ENCODE data around the gene SCN4B. TPM values are rescaled to one million over a fixed set of nuclear protein-coding genes. Genes with fewer than 3 reads are reported as not detected.

SCN4B gene
- total RNA-seq, 3 donors from 2014 or later = not detected

DNA sequence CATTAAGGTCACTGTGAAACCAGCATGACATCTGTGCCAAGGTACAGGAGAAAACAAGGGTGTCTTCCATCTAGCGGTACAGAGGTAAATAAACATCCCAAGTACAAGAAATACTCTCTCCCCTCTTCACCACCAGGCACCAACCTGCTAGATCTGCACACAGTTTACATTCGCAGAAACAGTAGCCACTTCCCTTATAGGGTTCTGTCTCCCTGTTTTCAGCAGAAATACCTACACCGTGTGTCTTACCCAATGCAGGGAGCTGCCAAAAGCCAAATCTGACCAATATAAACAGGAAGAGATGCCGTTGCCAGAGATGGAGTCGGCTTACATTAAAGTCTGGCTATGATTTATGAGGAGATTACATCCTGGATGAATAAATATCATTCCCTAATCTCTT lies 1.2 kb downstream of the SCN4B start:
- ATAC-seq (no peak), DNase-seq (no peak)
- peaks cover 57% of the 10 kb centered on the region for H3K27me3 Mint-ChIP-seq (ENCODE audit: low read depth)
- peaks cover 5% of the 10 kb centered on the region for H3K4me1 Mint-ChIP-seq (ENCODE audit: low read depth)
- H3K4me3 Mint-ChIP-seq = no peak overlapping the region
- H3K9me3 Mint-ChIP-seq = no peaks in the 10 kb centered on the region
- no peaks in the 10 kb centered on the region for H3K36me3 Mint-ChIP-seq (ENCODE audit: insufficient read depth)

DNA sequence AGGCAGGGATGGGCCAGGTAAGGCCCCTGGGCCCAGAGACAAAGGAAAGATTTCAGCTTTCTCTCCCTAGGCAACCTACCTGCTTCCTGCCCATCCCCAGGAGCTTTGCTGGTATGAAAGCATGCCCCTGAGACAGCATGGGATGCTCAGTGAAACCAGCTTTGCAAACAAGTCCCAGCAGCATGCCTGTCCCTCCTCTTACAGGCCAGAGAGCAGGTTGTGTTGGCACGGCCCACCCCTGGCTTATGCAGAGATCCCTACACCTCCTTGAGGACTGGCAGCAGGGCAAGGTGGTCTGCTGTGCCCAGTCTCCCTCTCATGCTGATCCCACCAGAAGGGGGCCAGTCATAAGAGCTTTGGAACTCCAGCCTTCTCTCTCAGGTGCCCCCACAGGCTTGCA lies 3.1 kb downstream of the SCN4B start:
- H3K4me1 Mint-ChIP-seq (ENCODE audit: low read depth) = peaks cover 6% of the 10 kb centered on the region
- peaks cover 56% of the 10 kb centered on the region for H3K27me3 Mint-ChIP-seq (ENCODE audit: low read depth)
- DNase-seq (no peak), ATAC-seq (no peak)
- no peaks in the 10 kb centered on the region for H3K9me3 Mint-ChIP-seq
- no peak overlapping the region for H3K4me3 Mint-ChIP-seq
- no peaks in the 10 kb centered on the region for H3K36me3 Mint-ChIP-seq (ENCODE audit: insufficient read depth)

GRCh38 chr11:118148856-118149255 lies 3.8 kb downstream of the SCN4B start:
- H3K27me3 Mint-ChIP-seq (ENCODE audit: low read depth) = peaks cover 56% of the 10 kb centered on the region
- no peak for ATAC-seq
- DNase-seq = no peak
- H3K36me3 Mint-ChIP-seq (ENCODE audit: insufficient read depth) = no peaks in the 10 kb centered on the region
- no peaks in the 10 kb centered on the region for H3K9me3 Mint-ChIP-seq
- peaks cover 6% of the 10 kb centered on the region for H3K4me1 Mint-ChIP-seq (ENCODE audit: low read depth)
- H3K4me3 Mint-ChIP-seq = no peak overlapping the region

DNA sequence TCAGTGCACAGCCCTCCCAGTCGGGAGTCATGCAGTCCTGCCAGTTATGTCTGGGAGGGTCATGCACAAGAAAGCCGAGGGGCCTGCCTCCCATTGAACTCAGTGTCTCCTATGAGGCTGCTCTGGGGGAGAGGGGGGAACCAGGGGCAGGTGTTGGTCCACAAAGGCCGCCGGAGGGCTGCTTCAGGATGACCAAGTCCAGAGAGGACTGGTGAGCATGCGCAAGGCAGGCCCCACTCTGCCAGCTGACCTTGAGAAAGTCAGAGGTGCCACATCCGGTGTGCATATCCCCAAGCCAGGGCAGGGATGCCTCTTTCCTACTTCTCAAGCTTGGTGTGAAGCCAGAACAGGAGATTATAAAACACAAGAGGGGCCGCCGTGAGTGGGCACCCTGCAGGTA lies 4.4 kb downstream of the SCN4B start:
- H3K9me3 Mint-ChIP-seq = no peaks in the 10 kb centered on the region
- H3K4me3 Mint-ChIP-seq = no peak overlapping the region
- DNase-seq (no peak), ATAC-seq (no peak)
- H3K4me1 Mint-ChIP-seq (ENCODE audit: low read depth) = peaks cover 4% of the 10 kb centered on the region
- no peaks in the 10 kb centered on the region for H3K36me3 Mint-ChIP-seq (ENCODE audit: insufficient read depth)
- peaks cover 55% of the 10 kb centered on the region for H3K27me3 Mint-ChIP-seq (ENCODE audit: low read depth)

- Mint-ChIP-seq H3K36me3 (ENCODE audit: insufficient read depth) (no peaks in the 10 kb centered on the region), H3K9me3 (no peaks in the 10 kb centered on the region), H3K27me3 (ENCODE audit: low read depth) (peaks cover 61% of the 10 kb centered on the region), H3K4me1 (ENCODE audit: low read depth) (peaks cover 4% of the 10 kb centered on the region), H3K4me3 (no peak overlapping the region)
- ATAC-seq (no peak), DNase-seq (no peak)
These were observed 5.1 kb downstream of the SCN4B start for GRCh38 chr11:118147502-118147901.

- H3K9me3 Mint-ChIP-seq = no peaks in the 10 kb centered on the region
- H3K36me3 Mint-ChIP-seq (ENCODE audit: insufficient read depth) = no peaks in the 10 kb centered on the region
- DNase-seq (no peak), ATAC-seq (no peak)
- H3K4me1 Mint-ChIP-seq (ENCODE audit: low read depth) = peaks cover 1% of the 10 kb centered on the region
- H3K27me3 Mint-ChIP-seq (ENCODE audit: low read depth) = peaks cover 60% of the 10 kb centered on the region
- peak overlapping the region; percentile 77 for H3K4me3 Mint-ChIP-seq
These were observed 6.1 kb downstream of the SCN4B start for GRCh38 chr11:118146554-118146953.

DNA sequence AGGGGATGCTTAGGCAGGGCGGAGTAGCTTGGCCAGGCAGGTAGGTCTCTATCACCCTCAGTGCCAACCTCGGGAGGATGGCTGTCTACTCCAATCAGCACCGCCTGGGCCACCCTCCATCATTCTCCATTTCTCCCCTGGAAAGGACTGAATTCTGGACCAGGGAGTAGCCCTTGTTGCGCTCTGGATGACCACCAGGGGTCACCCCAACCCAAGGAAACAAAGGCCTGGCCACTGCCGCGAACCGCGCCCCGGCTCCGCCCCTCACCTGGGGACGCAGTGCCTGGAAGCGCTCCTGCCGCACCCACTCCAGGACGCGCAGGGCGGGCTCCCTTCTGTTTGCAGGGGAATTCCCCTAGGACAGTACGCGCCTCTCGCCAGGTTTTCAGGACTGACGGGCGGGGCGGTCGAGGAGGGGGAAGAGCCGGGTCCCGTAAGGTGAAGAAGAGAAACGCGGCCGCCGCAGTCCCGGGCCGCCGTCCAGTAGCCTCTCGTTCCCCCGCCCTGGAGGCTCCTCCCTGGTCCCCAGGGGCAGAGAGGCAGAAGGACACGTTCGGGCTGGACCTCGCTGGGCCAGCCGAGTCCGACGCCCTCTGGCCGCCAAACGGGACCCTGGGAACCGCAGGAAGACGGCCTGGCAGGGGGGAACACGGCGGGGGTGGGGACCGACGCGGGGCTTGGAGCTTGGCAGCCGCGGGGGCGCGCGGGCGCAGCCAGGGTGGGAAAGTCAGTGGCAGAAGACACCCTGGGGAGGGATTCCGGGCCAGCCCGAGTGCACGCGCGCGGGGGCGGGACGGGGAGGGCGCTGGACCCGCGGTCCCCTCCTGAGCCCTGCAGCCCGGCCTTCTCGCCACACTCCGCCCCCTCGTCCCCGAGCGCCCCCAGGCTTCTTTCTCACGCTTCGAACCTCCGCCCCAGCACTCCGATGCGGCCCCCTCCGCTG lies 7.1 kb downstream of the SCN4B start:
- H3K9me3 Mint-ChIP-seq = no peaks in the 10 kb centered on the region
- peaks cover 62% of the 10 kb centered on the region for H3K27me3 Mint-ChIP-seq (ENCODE audit: low read depth)
- peaks cover 1% of the 10 kb centered on the region for H3K4me1 Mint-ChIP-seq (ENCODE audit: low read depth)
- peak overlapping the region; percentile 82 for H3K4me3 Mint-ChIP-seq
- peak; percentile 84 for DNase-seq
- H3K36me3 Mint-ChIP-seq (ENCODE audit: insufficient read depth) = no peaks in the 10 kb centered on the region
- ATAC-seq = peak; percentile 93 to 96

DNA sequence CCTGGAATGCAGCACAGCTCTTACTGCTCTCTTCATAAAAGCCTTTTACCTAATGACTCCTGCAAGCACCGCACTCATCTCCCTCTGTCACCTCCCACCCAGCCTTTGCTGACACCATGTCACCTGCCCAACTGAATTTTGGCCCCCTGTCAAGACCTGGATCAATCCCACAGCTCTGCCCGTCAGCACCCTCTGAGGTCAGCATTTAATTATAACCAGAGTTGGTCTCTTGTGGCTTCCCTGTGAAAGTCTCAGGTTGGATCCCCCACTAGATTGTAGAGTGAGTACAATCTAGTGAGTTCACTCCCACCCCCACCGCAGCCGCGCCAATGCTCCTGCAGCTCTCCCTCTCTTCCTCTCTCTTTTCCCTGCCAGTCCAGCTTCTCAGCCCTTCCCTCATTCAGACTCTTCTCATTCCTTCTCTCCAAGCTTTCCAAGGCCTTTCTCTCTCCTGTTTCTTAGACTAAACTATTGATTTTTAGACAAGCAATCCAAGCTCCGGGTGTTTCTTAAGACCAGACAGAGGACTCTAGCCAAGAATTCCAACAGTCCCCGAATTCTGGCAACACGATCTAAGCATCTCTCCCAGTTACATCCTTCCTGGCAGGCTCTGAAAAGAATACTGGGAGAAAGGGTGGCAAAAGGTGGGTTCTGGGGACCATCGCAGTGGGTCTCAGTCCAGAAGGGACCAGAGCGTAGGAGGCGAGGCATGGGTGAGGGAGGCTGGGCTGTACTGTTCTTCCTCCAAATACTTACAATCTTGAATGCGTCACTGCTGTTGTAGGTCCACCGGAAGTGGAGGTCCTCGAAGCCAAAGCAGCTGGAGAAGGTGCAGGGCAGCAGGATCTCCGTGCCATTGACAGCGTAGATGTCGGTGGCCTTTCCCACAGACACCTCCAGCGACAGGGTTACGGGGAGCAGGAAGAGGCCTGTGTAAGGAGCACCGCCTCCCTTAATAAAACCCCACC lies 8.0 kb downstream of the SCN4B start:
- ATAC-seq (no peak), DNase-seq (no peak)
- Mint-ChIP-seq H3K4me1 (ENCODE audit: low read depth) (peaks cover 1% of the 10 kb centered on the region), H3K9me3 (no peaks in the 10 kb centered on the region), H3K4me3 (no peak overlapping the region), H3K27me3 (ENCODE audit: low read depth) (peaks cover 57% of the 10 kb centered on the region), H3K36me3 (ENCODE audit: insufficient read depth) (no peaks in the 10 kb centered on the region)

DNA sequence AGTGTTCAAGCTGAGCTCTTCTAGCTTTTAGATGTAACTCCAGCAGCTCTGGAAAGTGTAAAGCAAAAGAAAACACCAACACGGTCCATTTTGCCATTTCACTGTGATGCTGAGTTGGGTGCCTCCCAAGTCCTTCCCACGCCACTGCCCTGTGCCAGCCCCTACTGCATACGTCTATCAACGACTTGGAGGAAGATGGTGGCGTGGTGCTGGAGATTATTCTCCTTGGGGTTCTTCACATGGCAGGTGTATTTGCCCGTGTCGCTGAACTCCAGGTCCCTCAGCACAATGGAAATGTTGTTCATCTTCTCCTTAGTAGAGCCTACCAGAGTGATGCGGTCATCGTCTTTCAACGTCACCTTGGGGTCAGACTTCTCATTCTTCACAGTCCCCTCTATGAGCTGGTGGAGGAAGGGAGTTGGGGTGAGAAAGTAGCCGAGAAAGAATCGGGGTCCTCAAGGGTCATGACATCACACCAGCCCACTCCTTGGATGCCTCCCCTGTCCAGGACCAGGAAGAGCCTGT lies 8.9 kb downstream of the SCN4B start:
- no peak for ATAC-seq
- H3K4me3 Mint-ChIP-seq = no peak overlapping the region
- H3K27me3 Mint-ChIP-seq (ENCODE audit: low read depth) = peaks cover 63% of the 10 kb centered on the region
- no peaks in the 10 kb centered on the region for H3K36me3 Mint-ChIP-seq (ENCODE audit: insufficient read depth)
- DNase-seq = no peak
- no peaks in the 10 kb centered on the region for H3K9me3 Mint-ChIP-seq
- peaks cover 1% of the 10 kb centered on the region for H3K4me1 Mint-ChIP-seq (ENCODE audit: low read depth)

DNA sequence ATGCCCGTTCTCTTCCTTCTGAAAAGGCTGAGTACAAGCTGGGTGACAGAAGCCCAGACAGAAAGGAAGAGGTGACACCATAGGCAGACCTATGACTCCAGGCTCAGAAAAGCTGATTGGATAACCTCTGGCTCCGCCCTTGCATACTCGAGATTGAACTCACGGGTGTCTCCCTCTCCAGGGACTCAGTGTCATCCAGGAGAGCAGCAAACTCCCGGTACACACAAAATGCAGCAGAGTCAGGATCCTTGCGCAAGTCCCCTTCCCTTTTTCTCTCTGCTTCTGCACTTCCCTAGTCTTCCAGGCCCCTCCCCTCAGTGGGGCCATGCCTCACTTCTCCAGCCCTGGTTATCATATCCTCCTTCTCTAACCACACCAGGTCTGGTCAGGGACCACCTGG lies 9.8 kb downstream of the SCN4B start:
- ATAC-seq = no peak
- no peaks in the 10 kb centered on the region for H3K9me3 Mint-ChIP-seq
- DNase-seq = no peak
- no peak overlapping the region for H3K4me3 Mint-ChIP-seq
- H3K36me3 Mint-ChIP-seq (ENCODE audit: insufficient read depth) = no peaks in the 10 kb centered on the region
- peaks cover 1% of the 10 kb centered on the region for H3K4me1 Mint-ChIP-seq (ENCODE audit: low read depth)
- H3K27me3 Mint-ChIP-seq (ENCODE audit: low read depth) = peaks cover 58% of the 10 kb centered on the region

DNA sequence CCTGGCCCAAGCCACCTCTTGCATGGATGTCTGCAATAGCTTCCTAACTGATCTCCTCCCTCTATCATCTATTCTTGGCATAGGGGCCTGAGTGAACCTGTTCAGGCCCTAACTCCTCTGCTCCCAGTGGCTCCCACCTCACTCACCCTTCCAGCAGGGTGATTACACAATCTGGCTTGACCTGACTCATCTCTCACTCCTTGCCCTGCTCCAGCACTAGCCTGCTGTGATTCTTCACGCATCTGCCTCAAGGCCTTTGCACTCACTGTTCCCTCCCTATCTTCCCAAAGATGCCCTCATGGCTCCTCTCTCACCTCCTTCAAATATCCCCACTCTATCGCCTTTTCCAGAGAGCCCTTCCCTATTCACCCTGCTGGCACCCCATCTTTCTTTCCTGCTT lies 10.5 kb downstream of the SCN4B start:
- H3K27me3 Mint-ChIP-seq (ENCODE audit: low read depth) = peaks cover 54% of the 10 kb centered on the region
- no peaks in the 10 kb centered on the region for H3K36me3 Mint-ChIP-seq (ENCODE audit: insufficient read depth)
- H3K9me3 Mint-ChIP-seq = no peaks in the 10 kb centered on the region
- DNase-seq (no peak), ATAC-seq (no peak)
- peaks cover 1% of the 10 kb centered on the region for H3K4me1 Mint-ChIP-seq (ENCODE audit: low read depth)
- H3K4me3 Mint-ChIP-seq = no peak overlapping the region

- Mint-ChIP-seq H3K36me3 (ENCODE audit: insufficient read depth) (no peaks in the 10 kb centered on the region), H3K9me3 (no peaks in the 10 kb centered on the region), H3K27me3 (ENCODE audit: low read depth) (peaks cover 50% of the 10 kb centered on the region), H3K4me1 (ENCODE audit: low read depth) (no peaks in the 10 kb centered on the region), H3K4me3 (no peak overlapping the region)
- DNase-seq = no peak
- ATAC-seq = peak in 1 of 2 donors; percentile 43
These were observed 13.0 kb downstream of the SCN4B start for GRCh38 chr11:118139578-118139977.

GRCh38 chr11:118138839-118139420 lies 13.7 kb downstream of the SCN4B start:
- Mint-ChIP-seq H3K4me3 (no peak overlapping the region), H3K9me3 (no peaks in the 10 kb centered on the region), H3K36me3 (ENCODE audit: insufficient read depth) (no peaks in the 10 kb centered on the region), H3K4me1 (ENCODE audit: low read depth) (no peaks in the 10 kb centered on the region), H3K27me3 (ENCODE audit: low read depth) (peaks cover 49% of the 10 kb centered on the region)
- ATAC-seq (no peak), DNase-seq (no peak)

- Mint-ChIP-seq H3K36me3 (ENCODE audit: insufficient read depth) (no peaks in the 10 kb centered on the region), H3K27me3 (ENCODE audit: low read depth) (peaks cover 35% of the 10 kb centered on the region), H3K9me3 (no peaks in the 10 kb centered on the region), H3K4me3 (no peak overlapping the region), H3K4me1 (ENCODE audit: low read depth) (no peaks in the 10 kb centered on the region)
- no peak for DNase-seq
- no peak for ATAC-seq
These were observed 15.8 kb downstream of the SCN4B start for GRCh38 chr11:118136801-118137200.
